IMR-90 (cell line): ENCODE results near the gene TEX38. TPM values are rescaled to one million over a fixed set of nuclear protein-coding genes. Genes with fewer than 3 reads are reported as not detected.
A peak's percentile ranks its signal among the peaks of the same experiment; 100 is the strongest.

Experiments
- ATAC-seq: fragments of 200-7000 bp; cut with Tn5 transposase; 2 replicates; pipeline ENCODE4 v1.9.1; 2020; ENCODE audit warnings: low read depth, mild to moderate bottlenecking, moderate library complexity
- BruUV-seq: library from RNA; stranded (reverse); fragments of 400-500 nt; replicated peaks from 2 replicates; lab custom pipeline; 2021; lab: Mats Ljungman, UMichigan
- CTCF ChIA-PET: fragments of 300-600 bp; formaldehyde crosslinking; extraction: SDS; loops from one replicate; lab custom pipeline; 2021; ENCODE audit warnings: antibody characterized with exemption; lab: Yijun Ruan, JAX
- POLR2A ChIA-PET: fragments of 300-600 bp; sonication (Branson Sonifier 250); formaldehyde crosslinking; loops from one replicate; lab custom pipeline; 2022; ENCODE audit warnings: antibody characterized with exemption; ENCODE audit not compliant: unreplicated experiment; lab: Charles Lee
- DNase-seq: peaks from one replicate; pipeline ENCODE4 v3.0.0; 2013
- H2AFZ ChIP-seq: replicated peaks from 2 replicates; pipeline ENCODE3; 2013; ENCODE audit warnings: low read length, mild to moderate bottlenecking; ENCODE audit not compliant: poor library complexity
- H2AK5ac ChIP-seq: 2 replicates; pipeline ENCODE4 v1.6.1; 2013; ENCODE audit warnings: low read depth, low read length, inconsistent platforms
- H2AK9ac ChIP-seq: replicated peaks from 2 replicates; pipeline ENCODE3; 2013; ENCODE audit warnings: mild to moderate bottlenecking, low read depth, low read length, moderate library complexity; ENCODE audit not compliant: poor library complexity
- H2BK120ac ChIP-seq: 2 replicates; pipeline ENCODE4 v1.6.1; 2013; ENCODE audit warnings: low read depth, low read length, inconsistent platforms
- H2BK15ac ChIP-seq: 3 replicates; pipeline ENCODE4 v1.6.1; 2013; ENCODE audit warnings: low read depth, low read length, inconsistent platforms
- H2BK20ac ChIP-seq: 2 replicates; pipeline ENCODE4 v1.6.1; 2013; ENCODE audit warnings: low read depth, mild to moderate bottlenecking, inconsistent platforms, low read length, moderate library complexity
- H2BK5ac ChIP-seq: 2 replicates; pipeline ENCODE4 v1.6.1; 2013; ENCODE audit warnings: mild to moderate bottlenecking, low read depth, low read length, inconsistent platforms; ENCODE audit not compliant: poor library complexity, severe bottlenecking
- H3K14ac ChIP-seq: replicated peaks from 2 replicates; pipeline ENCODE4 v1.6.1; 2013; ENCODE audit warnings: low read depth, low read length, inconsistent platforms
- H3K18ac ChIP-seq: 2 replicates; pipeline ENCODE4 v1.6.1; 2013; ENCODE audit warnings: low read depth, low read length, control low read depth
- H3K23ac ChIP-seq: 2 replicates; pipeline ENCODE4 v1.6.1; 2013; ENCODE audit warnings: low read depth, low read length, inconsistent platforms
- H3K27ac ChIP-seq: 2 replicates; pipeline ENCODE4 v1.5.1; 2013; ENCODE audit warnings: mild to moderate bottlenecking, control low read depth, low read length; ENCODE audit not compliant: insufficient read depth
- H3K27me3 ChIP-seq: 2 replicates; pipeline ENCODE4 v1.6.1; 2013; ENCODE audit warnings: low read length; ENCODE audit not compliant: control insufficient read depth, insufficient read depth
- H3K36me3 ChIP-seq: 2 replicates; pipeline ENCODE4 v1.6.1; 2013; ENCODE audit warnings: low read length, mixed read lengths; ENCODE audit not compliant: control insufficient read depth, insufficient read depth
- H3K4ac ChIP-seq: 2 replicates; pipeline ENCODE4 v1.6.1; 2013; ENCODE audit warnings: low read depth, low read length, inconsistent platforms
- H3K4me1 ChIP-seq: 2 replicates; pipeline ENCODE4 v1.6.1; 2013; ENCODE audit warnings: low read length, mixed read lengths; ENCODE audit not compliant: control insufficient read depth, insufficient read depth
- H3K4me2 ChIP-seq: 2 replicates; pipeline ENCODE4 v1.6.1; 2013; ENCODE audit warnings: low read depth, mild to moderate bottlenecking, control low read depth, low read length, moderate library complexity
- H3K4me3 ChIP-seq: 2 replicates; pipeline ENCODE4 v1.5.1; 2013; ENCODE audit warnings: low read depth, mild to moderate bottlenecking, control low read depth, low read length, moderate library complexity; ENCODE audit not compliant: insufficient read depth
- H3K56ac ChIP-seq: 2 replicates; pipeline ENCODE4 v1.6.1; 2013; ENCODE audit warnings: low read length, inconsistent platforms; ENCODE audit not compliant: insufficient read depth; ENCODE audit errors: extremely low read depth
- H3K79me1 ChIP-seq, 2 experiments: 2 replicates each; pipeline ENCODE4 v1.6.1; 2013; ENCODE audit warnings: low read length in 2 of 2, inconsistent platforms in 1 of 2, low read depth in 1 of 2
- H3K9ac ChIP-seq: 2 replicates; pipeline ENCODE4 v1.6.1; 2013; ENCODE audit warnings: low read depth, low read length, control low read depth
- H3K9me1 ChIP-seq: 2 replicates; pipeline ENCODE4 v1.6.1; 2013; ENCODE audit warnings: low read length, inconsistent platforms; ENCODE audit not compliant: insufficient read depth
- H3K9me3 ChIP-seq: 2 replicates; pipeline ENCODE4 v1.6.1; 2013; ENCODE audit warnings: low read length; ENCODE audit not compliant: control insufficient read depth, insufficient read depth
- H4K20me1 ChIP-seq: 2 replicates; pipeline ENCODE4 v1.6.1; 2013; ENCODE audit warnings: low read length, inconsistent platforms; ENCODE audit not compliant: insufficient read depth
- H4K5ac ChIP-seq: 2 replicates; pipeline ENCODE4 v1.6.1; 2013; ENCODE audit warnings: mild to moderate bottlenecking, low read depth, low read length, control low read depth
- H4K8ac ChIP-seq, 2 experiments: 2 replicates each; pipeline ENCODE4 v1.6.1; 2013; ENCODE audit warnings: low read depth in 2 of 2, low read length in 2 of 2, control low read depth in 1 of 2, inconsistent platforms in 1 of 2
- H4K91ac ChIP-seq: 2 replicates; pipeline ENCODE4 v1.6.1; 2013; ENCODE audit warnings: low read depth, low read length, inconsistent platforms; ENCODE audit not compliant: insufficient read depth
- FOS ChIP-seq: fragments of 150-350 bp; IDR thresholded peaks from 2 replicates; pipeline ENCODE4 v1.6.1; 2016; ENCODE audit warnings: low read depth, low read length
- MAZ ChIP-seq: IDR thresholded peaks from 2 replicates; pipeline ENCODE4 v1.6.1; 2012; ENCODE audit warnings: low read depth, mild to moderate bottlenecking, low read length, improper control_type of control experiment, moderate library complexity, borderline replicate concordance
- MXI1 ChIP-seq: IDR thresholded peaks from 2 replicates; pipeline ENCODE4 v1.6.1; 2012; ENCODE audit warnings: low read depth, mild to moderate bottlenecking, low read length, moderate library complexity, borderline replicate concordance
- NFE2L2 ChIP-seq: fragments of 150-350 bp; IDR thresholded peaks from 2 replicates; pipeline ENCODE4 v1.6.1; 2016; ENCODE audit warnings: low read depth, mild to moderate bottlenecking, low read length
- RFX5 ChIP-seq: IDR thresholded peaks from 2 replicates; pipeline ENCODE4 v1.8.0; 2012; ENCODE audit warnings: low read depth, mild to moderate bottlenecking, low read length, moderate library complexity
- SMC3 ChIP-seq: fragments of 150-350 bp; IDR thresholded peaks from 2 replicates; pipeline ENCODE4 v1.6.1; 2016; ENCODE audit warnings: low read depth, mild to moderate bottlenecking, antibody characterized with exemption, low read length, moderate library complexity
- WGBS, 2 experiments: methylation state at CpG; one replicate each; pipeline versions ENCODE4 v1.1.5 to v1.1.7; 2013; ENCODE audit warnings: missing lambda C conversion rate in 2 of 2; ENCODE audit not compliant: insufficient read length in 1 of 2; ENCODE audit errors: extremely low coverage in 2 of 2; 5-methylcytosine and 5-hydroxymethylcytosine counted together
- dilution Hi-C: fragments of 300-500 bp; cut with HindIII; formaldehyde crosslinking; loops from one replicate; pipeline ENCODE4 v1.14.3; 2018; ENCODE audit warnings: low sequenced_read_pairs; ENCODE audit not compliant: unreplicated experiment
- in situ Hi-C: fragments of 300-500 bp; cut with MboI; formaldehyde crosslinking; loops from 3 replicates; pipeline ENCODE4 v1.14.3; 2019; ENCODE audit warnings: low sequenced_read_pairs, inconsistent platforms, mixed read lengths
- intact Hi-C: fragments of 100-400 bp; cut with micrococcal nuclease; formaldehyde crosslinking; loops from 2 replicates; pipeline ENCODE4 v1.10.0; 2022
- polyA plus RNA-seq, 3 experiments: library from polyadenylated mRNA; depleted of rRNA; stranded (reverse); fragments of >200 nt; gene quantifications; 2 replicates each; pipeline ENCODE4 v1.2.3, GENCODE V29; 2012; ENCODE audit warnings: low replicate concordance in 1 of 3
- total RNA-seq: library from RNA; depleted of rRNA; stranded (reverse); fragments of >200 nt; gene quantifications from 2 replicates; pipeline ENCODE4 v1.2.3, GENCODE V29; 2012
- TF ChIP-seq, protein P1 (sequence below): conservative IDR thresholded peaks from 2 replicates; pipeline ENCODE4 v1.5.1; 2012; ENCODE audit warnings: mild to moderate bottlenecking, low read depth, low read length, improper control_type of control experiment
- TF ChIP-seq, protein P2 (sequence below): fragments of 150-350 bp; IDR thresholded peaks from 2 replicates; pipeline ENCODE4 v1.6.1; 2017; ENCODE audit warnings: mild to moderate bottlenecking, antibody characterized with exemption, low read length, low read depth

Gene TEX38
- total and polyA plus RNA-seq, 2 of the 4 experiments (the other 2 are of a cell fraction): not detected

DNA sequence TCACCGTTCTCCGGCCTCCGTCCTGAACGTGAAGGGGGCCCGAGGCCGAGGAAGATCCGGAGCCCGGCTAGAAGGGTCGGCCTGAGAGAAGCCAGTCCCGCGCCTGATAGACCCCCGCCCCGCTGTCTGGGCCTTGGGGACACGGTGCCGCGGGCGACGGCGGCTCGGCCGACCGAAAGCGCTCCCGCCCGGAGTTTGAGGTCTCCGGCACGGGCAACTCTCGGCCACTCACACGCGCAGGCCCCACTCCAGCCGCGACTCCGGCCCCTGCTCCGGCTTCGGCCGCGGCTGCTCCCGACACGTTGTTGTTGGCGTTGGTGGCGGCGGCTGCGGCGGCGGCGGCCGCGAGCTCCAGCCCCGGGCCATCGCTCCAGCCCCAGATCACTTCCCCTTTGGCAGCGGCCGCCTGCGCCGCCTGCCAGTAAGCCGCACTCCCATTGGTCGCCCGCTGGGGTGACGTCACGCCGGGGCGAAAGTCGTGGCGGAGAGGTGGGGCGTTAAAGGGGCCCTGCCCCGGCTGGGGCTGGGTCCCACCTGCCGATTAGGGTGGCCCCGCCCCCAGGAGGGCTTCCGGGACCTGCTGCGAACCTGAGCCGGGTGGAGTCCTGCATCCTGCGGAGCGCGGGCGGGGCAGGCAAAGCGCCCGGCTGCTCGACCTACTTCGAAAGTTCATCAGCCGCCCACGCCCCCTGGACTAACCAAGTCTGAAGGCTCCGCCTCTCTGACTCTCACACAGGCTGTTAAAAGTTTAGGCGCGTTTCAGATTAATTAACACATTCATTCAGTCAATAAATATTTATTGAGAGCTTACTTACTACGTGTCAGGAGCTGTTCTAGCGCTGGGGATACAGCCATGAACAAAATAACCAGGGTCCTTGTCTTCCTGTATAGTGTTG lies 47.3 kb downstream of the TEX38 start, which contains the start of gene EFCAB14 (continued):
- TF ChIP-seq, protein P1, sequence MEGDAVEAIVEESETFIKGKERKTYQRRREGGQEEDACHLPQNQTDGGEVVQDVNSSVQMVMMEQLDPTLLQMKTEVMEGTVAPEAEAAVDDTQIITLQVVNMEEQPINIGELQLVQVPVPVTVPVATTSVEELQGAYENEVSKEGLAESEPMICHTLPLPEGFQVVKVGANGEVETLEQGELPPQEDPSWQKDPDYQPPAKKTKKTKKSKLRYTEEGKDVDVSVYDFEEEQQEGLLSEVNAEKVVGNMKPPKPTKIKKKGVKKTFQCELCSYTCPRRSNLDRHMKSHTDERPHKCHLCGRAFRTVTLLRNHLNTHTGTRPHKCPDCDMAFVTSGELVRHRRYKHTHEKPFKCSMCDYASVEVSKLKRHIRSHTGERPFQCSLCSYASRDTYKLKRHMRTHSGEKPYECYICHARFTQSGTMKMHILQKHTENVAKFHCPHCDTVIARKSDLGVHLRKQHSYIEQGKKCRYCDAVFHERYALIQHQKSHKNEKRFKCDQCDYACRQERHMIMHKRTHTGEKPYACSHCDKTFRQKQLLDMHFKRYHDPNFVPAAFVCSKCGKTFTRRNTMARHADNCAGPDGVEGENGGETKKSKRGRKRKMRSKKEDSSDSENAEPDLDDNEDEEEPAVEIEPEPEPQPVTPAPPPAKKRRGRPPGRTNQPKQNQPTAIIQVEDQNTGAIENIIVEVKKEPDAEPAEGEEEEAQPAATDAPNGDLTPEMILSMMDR: no peak

DNA sequence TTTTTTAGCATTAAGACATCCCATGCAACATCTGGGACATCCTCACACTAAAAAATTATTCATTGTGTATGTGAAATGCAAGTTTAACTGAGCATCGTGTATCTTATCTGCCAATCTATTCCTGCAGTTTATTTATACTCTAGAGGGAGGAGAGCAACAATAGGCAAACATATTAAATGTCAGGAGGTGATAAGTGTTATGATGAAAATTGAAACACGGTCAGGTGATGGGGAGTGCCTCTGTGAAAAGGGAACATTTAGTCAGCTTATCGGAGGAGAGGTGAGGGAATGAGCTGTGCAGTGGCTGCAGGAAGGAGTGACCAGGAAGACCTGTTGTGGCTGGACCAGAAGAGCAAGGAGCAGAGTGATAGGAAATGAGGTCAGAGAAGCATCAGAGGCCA lies 48.0 kb downstream of the TEX38 start:
- DNase-seq (no peak), ATAC-seq (no peak)
- no peak overlapping the region for H2BK20ac ChIP-seq
- no peak overlapping the region for H3K18ac ChIP-seq
- H3K79me1 ChIP-seq: peaks cover 23 to 29% of the 10 kb centered on the region in 2 experiments
- H2BK15ac ChIP-seq: no peak overlapping the region
- H4K8ac ChIP-seq: peak overlapping the region; percentile 58 to 66; a peak in 3 of 4 replicates
- peak overlapping the region; percentile 51 for H2AK9ac ChIP-seq
- H3K4me1 ChIP-seq: peaks cover 10% of the 10 kb centered on the region
- no peak overlapping the region; the same call in 1 of the 2 replicates for H3K4me3 ChIP-seq
- H3K14ac ChIP-seq: no peak overlapping the region
- WGBS, 2 experiments: 0% methylated on average over 1 of the region's 3 CpGs; no CpG with 5 or more reads in 1 of the 2 experiments
- peak overlapping the region; percentile 85 for H2AFZ ChIP-seq
- H3K36me3 ChIP-seq: peaks cover 6% of the 10 kb centered on the region
- no peak overlapping the region for H3K27ac ChIP-seq
- intact Hi-C loops: loop anchor here (5.0 kb wide), 2 partner anchors 102 to 117 kb away; partner anchors contain the start of genes MKNK1 and MOB3C
- H3K27me3 ChIP-seq: peaks cover 17% of the 10 kb centered on the region
- H3K9me3 ChIP-seq: no peaks in the 10 kb centered on the region
- no peak overlapping the region for H3K9ac ChIP-seq
- H2BK120ac ChIP-seq: no peak overlapping the region
- H3K4ac ChIP-seq: no peak overlapping the region
- H2BK5ac ChIP-seq: no peak overlapping the region
- H4K91ac ChIP-seq: no peak overlapping the region
- H3K9me1 ChIP-seq: peaks cover 5% of the 10 kb centered on the region; the same call in 1 of the 2 replicates
- peak overlapping the region; percentile 48 for H3K4me2 ChIP-seq
- H2AK5ac ChIP-seq: no peak overlapping the region
- POLR2A ChIA-PET: no interaction called here
- H4K5ac ChIP-seq: peak overlapping the region; percentile 33
- H3K56ac ChIP-seq: no peak overlapping the region
- peaks cover 6% of the 10 kb centered on the region; the same call in 1 of the 2 replicates for H4K20me1 ChIP-seq
- in situ Hi-C loops: loop anchor here (25.0 kb wide), 1 partner anchor 307 kb away; no protein-coding TSS in a partner anchor
- dilution Hi-C loops: no loop called here
- H3K23ac ChIP-seq: no peak overlapping the region
- BruUV-seq: no TSS peak
- CTCF ChIA-PET: interaction anchor here (0.5 to 0.7 kb wide), 2 partner anchors 11 to 16 kb away, joined by 4 to 5 read pairs; no protein-coding TSS in a partner anchor
- TF ChIP-seq, protein P2, sequence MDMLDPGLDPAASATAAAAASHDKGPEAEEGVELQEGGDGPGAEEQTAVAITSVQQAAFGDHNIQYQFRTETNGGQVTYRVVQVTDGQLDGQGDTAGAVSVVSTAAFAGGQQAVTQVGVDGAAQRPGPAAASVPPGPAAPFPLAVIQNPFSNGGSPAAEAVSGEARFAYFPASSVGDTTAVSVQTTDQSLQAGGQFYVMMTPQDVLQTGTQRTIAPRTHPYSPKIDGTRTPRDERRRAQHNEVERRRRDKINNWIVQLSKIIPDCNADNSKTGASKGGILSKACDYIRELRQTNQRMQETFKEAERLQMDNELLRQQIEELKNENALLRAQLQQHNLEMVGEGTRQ: no peak
- TF ChIP-seq SMC3 (no peak), FOS (no peak), RFX5 (no peak), NFE2L2 (no peak), MAZ (no peak), MXI1 (no peak)
- TF ChIP-seq, protein P1: no peak
